ENCODE measurements around the gene CMTR1.
"Not testable (repeated sequence)": the region's sequence is repeated elsewhere in the genome, so short reads cannot be mapped to it uniquely, and the experiment has no call there.

CMTR1 gene

DNA sequence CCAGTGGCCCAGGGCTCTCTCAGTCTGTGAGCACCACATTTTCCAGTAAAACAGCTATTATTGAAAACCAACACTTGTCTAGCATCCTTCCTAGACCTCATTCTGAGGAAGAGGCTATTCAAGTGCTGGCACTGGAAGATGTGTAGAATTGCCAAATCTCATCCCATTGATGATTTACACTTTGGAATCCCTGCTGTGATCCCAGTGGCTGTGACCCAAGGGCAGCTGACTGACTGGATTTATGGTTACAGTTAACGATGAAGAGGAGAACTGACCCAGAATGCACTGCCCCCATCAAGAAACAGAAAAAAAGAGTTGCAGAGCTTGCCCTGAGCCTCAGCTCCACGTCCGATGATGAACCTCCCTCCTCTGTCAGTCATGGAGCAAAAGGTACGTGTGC, 2.4 kb downstream of the CMTR1 start:
- DNase-seq, result no peak

GRCh38 chr6:37435816-37436215, 2.8 kb downstream of the CMTR1 start:
- no peak for DNase-seq

GRCh38 chr6:37438930-37439329, 5.9 kb downstream of the CMTR1 start:
- no peak for DNase-seq

GRCh38 chr6:37441651-37442050, 8.6 kb downstream of the CMTR1 start:
- no peak for DNase-seq

DNA sequence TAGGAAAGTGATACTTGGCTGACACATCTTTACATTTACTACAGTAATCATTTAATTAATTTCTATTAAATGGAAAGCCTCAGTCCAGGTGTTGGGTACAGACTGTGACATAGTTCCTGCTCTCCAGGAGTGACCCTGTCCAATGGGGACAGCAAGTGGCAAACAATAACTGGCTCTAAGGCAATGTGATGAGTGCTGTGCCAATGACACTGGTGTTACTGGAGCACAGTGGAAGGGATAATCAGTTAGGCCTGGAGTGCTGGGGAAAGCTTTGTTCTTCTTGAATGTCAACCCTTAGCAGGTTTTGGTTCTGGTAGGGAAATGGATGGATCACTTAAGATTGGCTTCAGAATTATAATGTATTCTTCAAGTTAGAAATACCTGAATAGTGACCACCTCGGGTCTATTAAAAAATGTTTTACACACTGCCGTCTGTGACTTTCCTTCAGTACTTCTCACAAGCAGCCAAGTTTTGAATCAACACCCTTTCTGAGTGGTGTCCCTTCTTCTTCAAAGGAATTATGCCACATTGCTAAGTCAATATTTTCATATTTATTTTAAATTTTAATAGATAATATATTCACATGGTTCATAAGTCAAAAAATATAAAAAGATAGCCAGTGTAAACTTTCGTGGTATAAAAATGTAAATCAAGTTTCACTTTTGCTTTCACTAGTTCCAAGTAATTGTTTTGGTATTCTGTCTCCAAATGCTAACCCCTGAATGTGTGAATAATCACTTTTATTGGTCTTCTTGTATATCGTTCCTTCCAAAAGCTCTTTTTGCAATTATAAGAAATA, 9.6 kb downstream of the CMTR1 start:
- no peak for DNase-seq

DNA sequence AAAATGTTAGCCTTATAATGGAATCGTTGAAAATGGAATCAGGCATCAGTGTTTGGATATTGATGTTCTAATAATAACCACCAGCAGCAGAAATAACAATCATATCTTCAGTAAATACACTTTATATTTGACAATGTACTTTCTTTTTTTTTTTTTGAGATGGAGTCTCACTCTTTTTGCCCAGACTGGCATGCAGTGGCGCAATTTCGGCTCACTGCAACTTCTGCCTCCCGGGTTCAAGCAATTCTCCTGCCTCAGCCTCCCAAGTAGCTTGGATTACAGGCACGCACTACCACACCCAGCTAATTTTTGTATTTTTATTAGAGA, 10.2 kb downstream of the CMTR1 start:
- not testable (repeated sequence) for DNase-seq

DNA sequence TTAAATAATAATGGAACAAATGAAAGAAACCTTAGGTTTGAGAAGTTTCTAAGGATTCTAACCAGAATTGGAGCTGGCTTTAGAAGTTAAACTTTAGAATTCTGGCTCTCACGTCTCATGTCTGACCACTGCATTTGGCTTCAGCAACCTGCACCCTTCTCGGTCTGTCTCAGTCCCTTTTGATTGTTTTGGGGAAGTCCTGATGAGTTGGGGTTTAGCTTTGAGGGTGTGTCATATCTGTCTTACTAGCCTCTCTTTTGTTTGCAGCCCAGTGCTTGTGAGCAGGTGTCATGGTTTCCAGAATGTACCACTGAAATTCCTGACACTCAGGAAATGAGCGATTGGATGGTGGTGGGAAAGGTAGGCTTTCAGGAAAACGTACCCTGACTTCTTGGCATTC, 17.0 kb downstream of the CMTR1 start:
- DNase-seq, result no peak

- DNase-seq, result no peak
Observed at GRCh38 chr6:37451441-37452193, 18.6 kb downstream of the CMTR1 start.

DNA sequence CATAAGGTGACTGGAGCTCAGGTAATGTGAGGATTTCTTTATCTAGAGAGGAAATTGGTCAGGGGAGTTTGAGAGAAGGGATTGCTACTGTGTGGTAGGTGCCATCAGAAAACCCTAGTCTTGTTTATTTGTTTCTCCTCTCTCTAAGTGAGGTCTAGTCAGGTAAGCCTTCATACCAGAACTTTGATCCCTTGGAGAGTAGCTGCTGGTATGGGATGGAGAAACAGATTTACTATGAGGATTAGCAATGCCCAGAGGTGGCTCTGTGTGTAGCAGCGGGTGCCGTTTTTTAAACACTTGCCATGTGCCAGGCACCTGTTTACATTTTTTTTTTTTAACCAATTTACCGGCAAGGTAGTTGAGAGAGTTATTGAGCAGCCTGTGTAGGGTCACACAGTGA, 19.5 kb downstream of the CMTR1 start:
- no peak for DNase-seq

- DNase-seq, result no peak
Observed at GRCh38 chr6:37454420-37455140, 21.6 kb downstream of the CMTR1 start.

DNA sequence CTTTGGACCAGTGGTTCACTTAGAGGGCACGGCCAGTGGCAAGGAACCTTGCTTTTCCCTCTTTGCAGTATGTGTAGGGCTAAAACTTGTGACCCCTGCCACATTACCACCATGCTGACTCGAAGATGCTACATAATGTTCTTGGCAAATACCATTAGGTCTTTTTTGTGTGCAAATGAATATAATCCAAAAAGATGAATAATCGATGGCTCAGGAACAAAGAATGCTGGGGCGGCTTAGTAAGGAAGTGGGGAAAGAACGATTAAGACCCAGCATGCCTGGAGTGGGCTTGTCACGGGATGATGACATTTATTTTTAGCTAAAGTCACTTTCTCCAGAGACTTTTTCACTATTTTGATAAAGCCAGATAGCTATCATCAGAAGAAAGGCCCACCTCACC, 23.1 kb downstream of the CMTR1 start:
- DNase-seq, result no peak

GRCh38 chr6:37456816-37457560, 24.0 kb downstream of the CMTR1 start:
- DNase-seq, result no peak

DNA sequence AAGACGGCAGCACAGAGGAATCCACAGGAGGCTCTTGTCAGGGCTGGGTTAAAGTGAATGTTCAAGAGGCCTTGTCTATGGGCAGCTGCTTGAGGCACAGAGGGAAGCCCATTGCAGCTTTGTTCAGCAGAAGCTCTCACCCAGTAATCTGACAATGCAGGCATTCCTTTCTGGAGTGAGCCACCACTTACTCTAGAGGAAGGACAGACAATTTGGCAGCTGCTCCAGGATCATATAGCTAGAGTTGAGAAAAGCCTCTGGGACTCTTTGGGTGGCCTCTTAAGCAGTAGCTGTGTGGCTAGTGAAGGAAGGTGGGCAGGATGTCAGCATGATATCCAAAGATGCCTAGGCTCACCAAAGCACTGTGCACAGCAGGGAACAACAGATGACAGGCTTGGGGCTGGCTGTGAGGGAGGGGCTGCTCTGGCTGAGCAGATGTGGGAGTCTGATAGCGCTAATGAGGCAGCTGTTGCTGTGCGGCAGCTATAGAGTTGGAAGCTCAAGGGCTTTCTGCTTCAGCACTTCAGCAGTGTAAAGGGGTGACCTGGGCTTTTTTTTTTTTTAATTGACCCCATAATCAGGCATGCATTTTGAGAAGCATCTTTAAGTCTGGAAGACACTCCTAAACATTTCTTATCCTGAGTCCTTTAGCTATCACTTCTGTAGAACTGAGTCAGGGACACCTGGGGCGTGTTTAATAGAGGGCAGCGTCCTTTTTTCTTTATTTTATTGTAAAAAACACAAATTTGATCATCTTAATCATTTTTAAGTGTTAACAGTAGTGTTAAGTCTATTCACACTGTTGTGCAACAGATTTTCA, 27.2 kb downstream of the CMTR1 start:
- no peak for DNase-seq

GRCh38 chr6:37460805-37461204, 27.8 kb downstream of the CMTR1 start:
- DNase-seq, result no peak

- DNase-seq, result no peak
Observed at GRCh38 chr6:37463110-37463509, 30.1 kb downstream of the CMTR1 start.

DNA sequence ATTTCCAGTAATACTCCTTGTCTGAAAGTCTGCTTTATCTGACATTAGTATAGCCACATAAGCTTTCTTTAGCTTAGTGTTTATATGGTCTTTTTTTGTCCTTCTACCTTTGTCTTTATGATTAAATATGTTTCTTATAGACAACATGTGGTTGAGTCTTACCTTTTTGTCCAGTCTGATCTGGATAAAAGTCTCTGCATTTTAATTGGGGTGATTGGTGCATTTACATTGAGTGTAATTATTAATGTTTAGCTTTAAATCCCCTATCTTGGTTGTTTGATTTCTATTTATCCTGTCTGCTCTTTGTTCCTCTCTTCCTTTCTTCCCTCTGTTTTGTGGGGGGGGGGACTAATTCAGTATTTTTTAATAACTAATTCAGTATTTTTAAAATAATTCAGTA, 34.7 kb downstream of the CMTR1 start:
- no peak for DNase-seq

- DNase-seq, result no peak
Observed at GRCh38 chr6:37473364-37474095, 40.5 kb downstream of the CMTR1 start.

GRCh38 chr6:37474316-37474715, 41.3 kb downstream of the CMTR1 start:
- DNase-seq, result no peak

DNA sequence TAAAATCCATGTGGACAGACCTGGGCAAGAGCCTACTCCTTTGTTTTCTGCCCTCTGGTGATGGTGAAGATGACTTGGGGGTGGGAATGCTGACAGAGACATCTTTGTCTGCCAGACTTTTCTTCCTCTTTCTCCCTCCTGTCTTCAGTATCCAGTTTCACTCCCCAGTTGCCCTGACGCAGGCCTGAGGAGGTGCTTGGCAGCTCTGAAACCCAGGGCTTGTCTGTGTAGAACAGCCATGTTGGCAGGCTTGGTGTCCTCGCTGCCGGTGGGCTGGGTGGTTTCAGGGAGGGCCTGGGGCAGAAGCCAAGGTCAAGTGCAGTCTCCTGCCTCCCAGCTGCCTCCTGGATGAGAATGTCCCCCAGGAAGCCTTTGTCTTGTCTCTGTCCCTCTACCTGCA, 44.2 kb downstream of the CMTR1 start:
- DNase-seq, result no peak

GRCh38 chr6:37477656-37478435, 44.8 kb downstream of the CMTR1 start:
- DNase-seq, result no peak

DNA sequence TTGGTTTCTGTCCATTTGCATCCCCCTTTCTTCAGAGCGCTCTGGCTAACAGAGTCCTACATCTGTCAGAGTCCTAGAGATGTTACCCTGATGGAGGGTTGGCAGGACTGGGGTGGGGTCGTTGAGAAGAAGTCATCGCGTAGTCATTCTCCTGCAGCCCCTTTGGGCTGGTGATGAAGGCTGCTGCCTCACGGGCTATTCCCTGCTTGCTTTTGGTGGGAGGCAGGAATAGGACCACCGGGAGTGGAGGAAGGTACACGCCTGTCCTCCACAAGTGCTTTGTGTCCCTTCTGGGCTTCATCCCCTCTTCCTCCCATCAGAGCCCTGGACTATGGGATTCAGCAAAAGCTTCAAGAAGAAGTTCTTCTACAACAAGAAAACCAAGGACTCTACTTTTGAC, 45.8 kb downstream of the CMTR1 start:
- no peak for DNase-seq

Measured in NCI-H526 treated with DMSO at 0.1 percent for 48 hours (cell line).